GM12891 (cell line): Measurements from ENCODE around the gene SLC28A1.

Experiments used
- POLR2A ChIP-seq: IDR thresholded peaks from 2 replicates; pipeline ENCODE4 v1.6.1; 2011; ENCODE audit warnings: low read depth, low read length, control low read depth
- POLR2AphosphoS5 ChIP-seq: IDR thresholded peaks from 2 replicates; pipeline ENCODE4 v1.6.1; 2011; ENCODE audit warnings: low read depth, low read length, control low read depth
- POU2F2 ChIP-seq: IDR thresholded peaks from 2 replicates; pipeline ENCODE4 v1.6.1; 2011; ENCODE audit warnings: low read depth, mild to moderate bottlenecking, control low read depth, low read length, moderate library complexity
- SPI1 ChIP-seq: IDR thresholded peaks from 2 replicates; pipeline ENCODE4 v1.6.1; 2011; ENCODE audit warnings: low read depth, low read length, control low read depth
- TAF1 ChIP-seq: IDR thresholded peaks from 2 replicates; pipeline ENCODE4 v1.6.1; 2011; ENCODE audit warnings: low read depth, low read length, control low read depth

GRCh38 chr15:84864444-84864795 lies 20.0 kb upstream of the SLC28A1 start:
- no peak for TF ChIP-seq POLR2A
- no peak for TF ChIP-seq POLR2AphosphoS5
- no peak for TF ChIP-seq TAF1
- TF ChIP-seq SPI1: no peak
- no peak for TF ChIP-seq POU2F2
